ENCODE results near the gene RHOC.
"Not testable (repeated sequence)": the region's sequence is repeated elsewhere in the genome, so short reads cannot be mapped to it uniquely, and the experiment has no call there.

The RHOC gene

GRCh38 chr1:112706505-112707220 lies at the start of gene RHOC:
RHOC (minus strand) TSS chr1:112707127; CDS start chr1:112703799, 3,328 bp downstream.
- DNase-seq: no peak

DNA sequence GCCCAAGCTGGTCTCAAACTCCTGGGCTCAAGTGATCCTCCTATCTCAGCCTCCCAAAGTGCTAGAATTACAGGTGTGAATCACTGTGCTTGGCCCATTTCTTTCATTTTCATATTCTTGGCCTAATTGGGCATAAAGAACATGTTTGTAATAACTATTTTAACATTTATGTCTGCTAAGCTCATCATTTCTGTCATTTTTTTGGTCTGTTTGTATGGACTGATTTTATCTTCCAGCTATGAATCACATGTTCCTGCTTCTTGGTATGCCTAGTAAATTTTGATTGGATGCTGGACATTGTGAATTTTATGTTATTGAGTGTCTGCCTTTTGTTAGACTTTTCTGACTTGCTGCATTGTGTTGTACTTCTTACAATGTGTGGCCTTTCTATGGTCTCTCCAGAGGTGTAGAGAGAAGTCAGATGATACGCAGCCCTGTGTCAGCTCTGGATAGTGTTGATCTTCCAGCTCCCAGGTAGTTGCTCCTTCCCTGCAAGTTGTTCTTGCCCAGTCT lies 47.2 kb upstream of the RHOC start:
- no peak for DNase-seq

- no peak for DNase-seq
These were observed 41.5 kb upstream of the RHOC start for GRCh38 chr1:112748396-112748795.

GRCh38 chr1:112744009-112744578 lies 37.2 kb upstream of the RHOC start:
- no peak for DNase-seq

GRCh38 chr1:112743174-112744008 lies 36.5 kb upstream of the RHOC start:
- DNase-seq: no peak

DNA sequence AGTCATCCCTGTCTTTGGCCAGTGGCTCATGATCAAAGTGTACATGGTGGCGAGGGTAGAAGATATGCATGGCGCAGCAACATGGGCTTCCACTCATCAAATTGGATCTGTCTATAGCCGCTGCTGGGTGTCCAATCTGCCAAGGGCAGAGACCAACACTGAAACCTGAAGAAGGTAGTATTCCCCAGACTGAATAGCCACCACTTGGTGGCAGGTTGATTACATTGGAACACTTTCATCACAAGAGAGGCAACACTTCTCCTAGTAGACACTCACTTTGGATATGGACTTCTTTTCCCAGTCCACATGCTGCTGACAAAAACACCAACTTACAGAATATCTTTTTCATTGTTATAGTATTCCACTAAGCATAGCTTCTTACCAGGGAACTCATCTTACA lies 30.6 kb upstream of the RHOC start:
- no peak for DNase-seq

- no peak for DNase-seq
These were observed 28.8 kb upstream of the RHOC start for GRCh38 chr1:112735752-112736151.

- DNase-seq: no peak
These were observed 24.5 kb upstream of the RHOC start for GRCh38 chr1:112731451-112731850.

- no peak for DNase-seq
These were observed 23.0 kb upstream of the RHOC start for GRCh38 chr1:112729909-112730308.

DNA sequence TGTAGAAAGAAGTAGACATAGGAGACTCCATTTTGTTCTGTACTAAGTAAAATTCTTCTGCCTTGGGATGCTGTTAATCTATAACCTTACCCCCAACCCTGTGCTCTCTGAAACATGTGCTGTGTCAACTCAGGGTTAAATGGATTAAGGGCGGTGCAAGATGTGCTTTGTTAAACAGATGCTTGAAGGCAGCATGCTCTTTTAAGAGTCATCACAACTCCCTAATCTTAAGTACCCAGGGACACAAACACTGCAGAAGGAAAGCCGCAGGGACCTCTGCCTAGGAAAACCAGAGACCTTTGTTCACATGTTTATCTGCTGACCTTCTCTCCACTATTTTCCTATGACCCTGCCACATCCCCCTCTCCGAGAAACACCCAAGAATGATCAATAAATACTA lies 22.1 kb upstream of the RHOC start:
- not testable (repeated sequence) for DNase-seq

GRCh38 chr1:112728306-112728971 lies 21.5 kb upstream of the RHOC start:
- not testable (repeated sequence) for DNase-seq

GRCh38 chr1:112727716-112728115 lies 20.8 kb upstream of the RHOC start:
- DNase-seq: no peak

- not testable (repeated sequence) for DNase-seq
These were observed 17.3 kb upstream of the RHOC start for GRCh38 chr1:112724240-112724639.

GRCh38 chr1:112723511-112723839 lies 16.5 kb upstream of the RHOC start:
- no peak for DNase-seq

- DNase-seq: peak in 1 of 2 donors; percentile 29
These were observed 15.9 kb upstream of the RHOC start for GRCh38 chr1:112722601-112723510.

GRCh38 chr1:112721966-112722524 lies 15.1 kb upstream of the RHOC start:
- no peak for DNase-seq

- not testable (repeated sequence) for DNase-seq
These were observed 14.4 kb upstream of the RHOC start for GRCh38 chr1:112721294-112721693.

DNA sequence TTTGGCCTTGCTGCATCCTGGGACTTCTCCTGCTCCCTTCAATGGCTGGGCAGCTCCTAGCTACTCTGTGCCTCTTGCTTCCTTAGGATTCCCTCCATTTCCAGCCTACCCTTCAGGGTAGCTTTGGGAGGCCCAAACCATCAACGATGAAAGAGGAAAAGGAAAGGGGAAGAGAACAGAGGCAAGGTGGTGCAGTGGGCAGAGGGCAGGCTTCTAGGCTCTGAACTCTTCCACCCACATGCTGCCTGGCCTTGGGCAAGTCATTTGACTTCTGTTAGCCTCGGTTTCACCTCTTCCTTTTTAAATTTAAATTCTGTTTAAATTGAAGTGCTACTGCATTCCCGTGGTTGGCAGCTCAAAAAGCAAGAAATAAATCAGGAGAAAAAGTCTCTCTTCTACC lies 13.9 kb upstream of the RHOC start:
- DNase-seq: no peak

DNA sequence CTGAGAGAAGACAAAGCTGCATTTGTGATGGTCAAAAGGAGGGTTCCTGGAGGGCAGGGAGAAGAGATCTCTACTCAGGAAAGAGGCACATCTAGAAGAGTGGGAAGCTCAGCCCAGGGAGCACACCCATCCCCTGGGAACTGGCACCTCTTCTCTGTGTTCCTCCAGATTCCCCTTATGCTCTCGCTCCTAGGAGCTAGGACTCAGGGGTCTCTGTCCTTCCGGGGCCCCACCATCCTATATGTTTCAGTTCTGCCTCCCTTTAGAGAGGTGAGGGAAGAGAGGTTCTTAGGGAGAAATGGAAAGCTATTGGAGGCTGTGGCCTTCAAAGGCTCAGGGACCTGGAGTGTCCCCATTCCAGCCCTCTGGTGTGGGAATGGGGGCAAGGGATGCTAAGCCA lies 12.8 kb upstream of the RHOC start:
- DNase-seq: no peak

DNA sequence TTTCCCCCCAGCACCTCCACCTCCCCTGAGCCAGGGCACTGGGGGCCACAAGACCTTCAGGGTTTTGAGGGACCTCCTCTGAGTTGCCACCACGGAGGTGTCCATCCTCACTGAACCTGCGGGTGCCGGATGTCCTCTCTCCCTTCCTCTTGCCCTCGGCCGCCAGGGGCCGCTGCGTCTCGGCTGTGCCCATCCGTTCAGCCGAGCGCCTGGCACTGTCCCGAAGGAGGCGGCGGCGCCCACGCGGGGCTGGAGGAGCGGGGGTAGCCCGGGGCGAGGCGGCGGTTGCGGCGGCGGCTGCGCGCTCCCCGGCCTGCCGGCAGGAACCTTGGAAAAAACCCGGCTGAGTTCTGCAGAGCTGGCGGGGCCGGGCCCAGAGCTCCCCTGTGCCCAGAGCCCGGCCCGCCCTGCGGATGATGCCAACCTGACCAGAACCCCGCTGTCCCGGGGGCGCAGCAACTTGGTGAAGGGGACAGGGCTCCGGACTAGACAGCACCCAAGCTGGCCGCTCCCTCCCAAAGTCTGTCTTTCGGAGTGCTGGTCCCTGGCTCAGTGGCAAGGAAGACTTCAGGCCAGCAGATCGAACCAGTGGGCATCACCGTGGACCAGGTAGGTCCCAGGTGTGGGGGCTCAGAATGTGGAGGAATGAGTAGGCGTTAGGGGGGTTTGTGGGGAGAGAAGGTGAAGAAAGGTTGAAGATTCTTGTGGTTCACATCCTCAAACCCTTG lies 11.9 kb upstream of the RHOC start:
- peak; percentile 30 to 44 for DNase-seq

GRCh38 chr1:112717263-112717873 lies 10.4 kb upstream of the RHOC start:
- no peak for DNase-seq

Measured in bone marrow (tissue), 2 donors.